Gastroesophageal sphincter (tissue), 4 donors: ENCODE results near the gene NHP2. TPM values are rescaled to one million over a fixed set of nuclear protein-coding genes. Genes with fewer than 3 reads are reported as not detected.

Experiments used
- ATAC-seq: fragments of 150-250 bp; one replicate; pipeline ENCODE4 v1.9.1; 2016; ENCODE audit warnings: mild to moderate bottlenecking, moderate library complexity
- H3K27ac ChIP-seq, 4 donors: fragments of 200-600 bp; sonication (generic) in 3 of 4; 1 replicate in 3 of 4; 2 replicates in 1 of 4; pipeline ENCODE4 v1.5.1; 2016 to 2019
- H3K27me3 ChIP-seq: fragments of 200-600 bp; sonication (generic); one replicate; pipeline ENCODE4 v1.5.1; 2019
- H3K36me3 ChIP-seq, 2 donors: fragments of 200-600 bp; sonication (generic); one replicate each; pipeline ENCODE4 v1.5.1; 2019; ENCODE audit warnings: control low read depth in 1 of 2
- H3K4me1 ChIP-seq, 3 donors: fragments of 200-600 bp; sonication (generic); 1 replicate in 2 of 3; 2 replicates in 1 of 3; pipeline ENCODE4 v1.5.1; 2016 to 2019; ENCODE audit warnings: control low read depth in 2 of 3
- H3K4me3 ChIP-seq, 2 donors: fragments of 200-600 bp; sonication (generic); one replicate each; pipeline ENCODE4 v1.5.1; 2019; ENCODE audit warnings: mild to moderate bottlenecking in 1 of 2, moderate library complexity in 1 of 2
- H3K9me3 ChIP-seq, 3 donors: fragments of 200-600 bp; sonication (generic); one replicate each; pipeline ENCODE4 v1.5.1; 2017 to 2019; ENCODE audit warnings: control low read depth in 2 of 3
- EP300 ChIP-seq: sonication (generic); formaldehyde crosslinking; IDR thresholded peaks from one replicate; pipeline ENCODE4 v1.6.1; 2017; ENCODE audit warnings: antibody characterized with exemption, mild to moderate bottlenecking
- POLR2A ChIP-seq, 2 donors: fragments of 450-650 bp; IDR thresholded peaks; one replicate each; pipeline ENCODE4 v1.6.1; 2017; ENCODE audit warnings: antibody characterized with exemption in 2 of 2, mild to moderate bottlenecking in 2 of 2, moderate library complexity in 1 of 2
- POLR2AphosphoS5 ChIP-seq: sonication (generic); formaldehyde crosslinking; IDR thresholded peaks from one replicate; pipeline ENCODE4 v1.6.1; 2017; ENCODE audit warnings: antibody characterized with exemption
- WGBS, 2 donors: methylation state at CpG; one replicate each; pipeline ENCODE4 v1.1.5; 2018; ENCODE audit warnings: low coverage in 1 of 2; 5-methylcytosine and 5-hydroxymethylcytosine counted together
- total RNA-seq, 4 donors: library from RNA; depleted of rRNA; stranded (reverse); fragments of >200 nt; gene quantifications; one replicate each; pipeline ENCODE4 v1.1.0, GENCODE V29; 2016
- TF ChIP-seq, protein P1 (sequence below), 4 experiments: fragments of 200-600 bp in 2 of 4; fragments of 450-650 bp in 2 of 4; sonication (generic) in 1 of 4; IDR thresholded peaks; one replicate each; pipeline ENCODE4 v1.5.1; 2017 to 2019; ENCODE audit warnings: antibody characterized with exemption in 4 of 4, mild to moderate bottlenecking in 2 of 4, moderate library complexity in 2 of 4

Gene NHP2
- total RNA-seq, 4 donors from 2014 or later: 192 to 253 (median 218) TPM

DNA sequence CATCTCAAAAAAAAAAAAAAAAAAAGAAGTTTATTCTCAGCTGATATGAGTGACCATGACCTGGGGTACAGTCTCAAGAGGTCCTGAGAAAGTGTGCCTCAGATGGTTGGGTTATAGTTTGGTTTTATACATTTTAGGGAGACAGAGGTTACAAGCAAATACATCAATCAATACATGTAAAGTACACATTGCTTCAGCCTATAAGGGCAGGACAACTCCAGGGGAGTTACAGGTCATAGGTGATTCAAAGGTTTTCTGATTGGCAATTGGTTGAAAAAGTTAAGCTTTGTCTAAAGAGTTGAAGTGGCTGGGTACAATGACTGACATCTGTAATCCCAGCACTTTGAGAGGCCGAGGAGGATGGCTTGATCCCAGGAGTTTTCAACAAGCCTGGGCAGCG is 35.7 kb upstream of the NHP2 start:
- H3K9me3 ChIP-seq: no peaks in the 10 kb centered on the region
- WGBS, 2 donors: 33 to 50% methylated on average over 2 of the region's 2 CpGs
- ATAC-seq: no peak
- H3K27ac ChIP-seq: no peak overlapping the region
- TF ChIP-seq, protein P1, sequence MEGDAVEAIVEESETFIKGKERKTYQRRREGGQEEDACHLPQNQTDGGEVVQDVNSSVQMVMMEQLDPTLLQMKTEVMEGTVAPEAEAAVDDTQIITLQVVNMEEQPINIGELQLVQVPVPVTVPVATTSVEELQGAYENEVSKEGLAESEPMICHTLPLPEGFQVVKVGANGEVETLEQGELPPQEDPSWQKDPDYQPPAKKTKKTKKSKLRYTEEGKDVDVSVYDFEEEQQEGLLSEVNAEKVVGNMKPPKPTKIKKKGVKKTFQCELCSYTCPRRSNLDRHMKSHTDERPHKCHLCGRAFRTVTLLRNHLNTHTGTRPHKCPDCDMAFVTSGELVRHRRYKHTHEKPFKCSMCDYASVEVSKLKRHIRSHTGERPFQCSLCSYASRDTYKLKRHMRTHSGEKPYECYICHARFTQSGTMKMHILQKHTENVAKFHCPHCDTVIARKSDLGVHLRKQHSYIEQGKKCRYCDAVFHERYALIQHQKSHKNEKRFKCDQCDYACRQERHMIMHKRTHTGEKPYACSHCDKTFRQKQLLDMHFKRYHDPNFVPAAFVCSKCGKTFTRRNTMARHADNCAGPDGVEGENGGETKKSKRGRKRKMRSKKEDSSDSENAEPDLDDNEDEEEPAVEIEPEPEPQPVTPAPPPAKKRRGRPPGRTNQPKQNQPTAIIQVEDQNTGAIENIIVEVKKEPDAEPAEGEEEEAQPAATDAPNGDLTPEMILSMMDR (IDR thresholded peaks at IDR 0.05): no peak
- TF ChIP-seq EP300 (no peak), POLR2AphosphoS5 (no peak), POLR2A (IDR thresholded peaks at IDR 0.05) (no peak)
- H3K4me1 ChIP-seq: no peaks in the 10 kb centered on the region
- no peaks in the 10 kb centered on the region for H3K36me3 ChIP-seq
- H3K27me3 ChIP-seq: peaks cover 30% of the 10 kb centered on the region
- H3K4me3 ChIP-seq: no peak overlapping the region

GRCh38 chr5:178187014-178187413 is 33.3 kb upstream of the NHP2 start, which contains the start of gene GMCL2:
Gene GMCL2 (minus strand): TSS chr5:178187371. CDS start chr5:178187299, 72 bp downstream.
- no peak for ATAC-seq
- H3K27ac ChIP-seq: no peak within 1 kb of the TSS
- H3K4me3 ChIP-seq: no peak within 1 kb of the TSS
- no peaks in the 10 kb centered on the region for H3K36me3 ChIP-seq
- H3K27me3 ChIP-seq: peaks cover 14% of the 10 kb centered on the region
- no peaks in the 10 kb centered on the region for H3K9me3 ChIP-seq
- TF ChIP-seq POLR2AphosphoS5: no peak
- TF ChIP-seq EP300: no peak
- TF ChIP-seq POLR2A (IDR thresholded peaks at IDR 0.05): no peak
- TF ChIP-seq, protein P1 (IDR thresholded peaks at IDR 0.05): no peak
- 92 to 100% methylated on average over 3 to 7 of the region's 27 CpGs for WGBS, 2 donors
- no peaks in the 10 kb centered on the region for H3K4me1 ChIP-seq

- no peak for ATAC-seq
- WGBS, 2 donors: 31 to 40% methylated on average over 6 of the region's 6 CpGs
- no peaks in the 10 kb centered on the region for H3K9me3 ChIP-seq
Observed at GRCh38 chr5:178186427-178186826, 32.7 kb upstream of the NHP2 start.

GRCh38 chr5:178182158-178182876 is 28.6 kb upstream of the NHP2 start:
- TF ChIP-seq, protein P1 (IDR thresholded peaks at IDR 0.05): no peak
- TF ChIP-seq EP300 (no peak), POLR2A (IDR thresholded peaks at IDR 0.05) (no peak), POLR2AphosphoS5 (no peak)
- ATAC-seq: no peak
- Histone ChIP-seq H3K27me3 (peaks cover 26% of the 10 kb centered on the region), H3K4me3 (no peak overlapping the region), H3K9me3 (peaks cover 0 to 7% (median 0%) of the 10 kb centered on the region in 3 donors), H3K4me1 (no peaks in the 10 kb centered on the region), H3K36me3 (no peaks in the 10 kb centered on the region), H3K27ac (no peak overlapping the region)
- 38 to 66% methylated on average over 4 of the region's 4 CpGs for WGBS, 2 donors

More at GRCh38 chr5:178186427-178186826, 32.7 kb upstream of the NHP2 start:
- H3K36me3 ChIP-seq: no peaks in the 10 kb centered on the region
- H3K27me3 ChIP-seq: peaks cover 17% of the 10 kb centered on the region
- TF ChIP-seq POLR2A (IDR thresholded peaks at IDR 0.05): no peak
- TF ChIP-seq, protein P1 (IDR thresholded peaks at IDR 0.05): no peak
- no peak for TF ChIP-seq EP300
- TF ChIP-seq POLR2AphosphoS5: no peak
- H3K4me1 ChIP-seq: no peaks in the 10 kb centered on the region
- no peak overlapping the region for H3K27ac ChIP-seq
- H3K4me3 ChIP-seq: no peak overlapping the region
